ENCODE data around the gene LEKR1. TPM values are rescaled to one million over a fixed set of nuclear protein-coding genes. Genes with fewer than 3 reads are reported as not detected.

The LEKR1 gene
- total and polyA plus RNA-seq, 9 of the 15 experiments (the other 6 are each of a cell fraction or from before 2014, with no cell fraction given) = 0.76 to 1.8 (median 1.2) TPM

- TF ChIP-seq HMGXB4 (CRISPR knock-in tag; IDR thresholded peaks at IDR 0.05) = no peak
- TF ChIP-seq FOXM1 (IDR thresholded peaks at IDR 0.05; ENCODE audit: low read depth) = no peak
- no peak for TF ChIP-seq FOXM1 (CRISPR knock-in tag; IDR thresholded peaks at IDR 0.05; ENCODE audit: low read depth)
- 0 out of 2 replicates have a peak, but pooled peaks have one; percentile 55 for TF ChIP-seq DMBX1 (CRISPR knock-in tag; IDR thresholded peaks at IDR 0.05; ENCODE audit: borderline replicate concordance)
- TF ChIP-seq, protein P1, sequence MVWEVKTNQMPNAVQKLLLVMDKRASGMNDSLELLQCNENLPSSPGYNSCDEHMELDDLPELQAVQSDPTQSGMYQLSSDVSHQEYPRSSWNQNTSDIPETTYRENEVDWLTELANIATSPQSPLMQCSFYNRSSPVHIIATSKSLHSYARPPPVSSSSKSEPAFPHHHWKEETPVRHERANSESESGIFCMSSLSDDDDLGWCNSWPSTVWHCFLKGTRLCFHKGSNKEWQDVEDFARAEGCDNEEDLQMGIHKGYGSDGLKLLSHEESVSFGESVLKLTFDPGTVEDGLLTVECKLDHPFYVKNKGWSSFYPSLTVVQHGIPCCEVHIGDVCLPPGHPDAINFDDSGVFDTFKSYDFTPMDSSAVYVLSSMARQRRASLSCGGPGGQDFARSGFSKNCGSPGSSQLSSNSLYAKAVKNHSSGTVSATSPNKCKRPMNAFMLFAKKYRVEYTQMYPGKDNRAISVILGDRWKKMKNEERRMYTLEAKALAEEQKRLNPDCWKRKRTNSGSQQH (CRISPR knock-in tag; IDR thresholded peaks at IDR 0.05) = no peak
These were observed 266.1 kb downstream of the LEKR1 start (continued) for GRCh38 chr3:157092230-157092629.

GRCh38 chr3:157093096-157093495 lies 266.9 kb downstream of the LEKR1 start:
- Histone ChIP-seq H3K9ac (ENCODE audit: insufficient read depth in 1 of 2, low read depth in 2 of 2, low read length in 2 of 2) (no peak overlapping the region), H3K4me1 (replicated peaks in 1 of 2; ENCODE audit: control insufficient read depth in 2 of 2, insufficient read depth in 2 of 2, low read length in 2 of 2) (peaks cover 24 to 46% of the 10 kb centered on the region in 2 experiments), H3K36me3 (ENCODE audit: control insufficient read depth, insufficient read depth, low read length) (no peaks in the 10 kb centered on the region), H2AFZ (ENCODE audit: low read depth, low read length) (no peak overlapping the region), H3K27me3 (ENCODE audit: control insufficient read depth in 2 of 2, insufficient read depth in 2 of 2, low read length in 2 of 2) (no peaks in the 10 kb centered on the region; a peak in 1 of 5 replicates), H3K4me3 (no peak overlapping the region), H3K4me2 (ENCODE audit: insufficient read depth, low read length) (no peak overlapping the region), H3K9me1 (ENCODE audit: control insufficient read depth, insufficient read depth, low read length) (no peaks in the 10 kb centered on the region), H3K9me3 (replicated peaks; ENCODE audit: control insufficient read depth, insufficient read depth, low read depth, low read length) (no peaks in the 10 kb centered on the region), H3K79me2 (ENCODE audit: control insufficient read depth, insufficient read depth, low read length) (no peaks in the 10 kb centered on the region), H3K27ac (ENCODE audit: extremely low read depth, low read depth, low read length) (no peak overlapping the region), H4K20me1 (replicated peaks; ENCODE audit: control insufficient read depth, insufficient read depth, low read length) (no peaks in the 10 kb centered on the region)
- in situ Hi-C loops (cut with MboI) (no loop called here), intact Hi-C loops (cut with micrococcal nuclease) (no loop called here)
- POLR2A ChIA-PET = interaction anchor here (1.4 to 10.7 kb wide), 2 partner anchors 15 to 21 kb away, joined by 4 to 96 read pairs; no protein-coding TSS in a partner anchor
- CTCF ChIA-PET (ENCODE audit: low intra/inter-chr PET ratio) = no interaction called here
- no peak for ATAC-seq
- WGBS (ENCODE audit: insufficient coverage, low coverage, missing lambda C conversion rate) = 38% methylated on average over 1 of the region's 1 CpG
- DNase-seq (ENCODE audit: extremely low read depth in 1 of 4, low spot score in 3 of 4) = no peak
- no peak for FAIRE-seq
- no TSS peak for BruUV-seq (replicated peaks)
- no peak for TF ChIP-seq FUS (optimal IDR thresholded peaks at IDR 0.05; ENCODE audit: low read depth, low read length)
- TF ChIP-seq POLR2AphosphoS2 (IDR thresholded peaks at IDR 0.05; ENCODE audit: low read length) = no peak
- TF ChIP-seq ZNF224 (CRISPR knock-in tag; IDR thresholded peaks at IDR 0.05) = no peak
- no peak for TF ChIP-seq PRMT5 (CRISPR knock-in tag; IDR thresholded peaks at IDR 0.05)
- TF ChIP-seq GABPB2 (CRISPR knock-in tag; conservative IDR thresholded peaks at IDR 0.05) = no peak
- TF ChIP-seq U2AF2 (optimal IDR thresholded peaks at IDR 0.05; ENCODE audit: low read depth, low read length) = no peak
- no peak for TF ChIP-seq ZFP36 (IDR thresholded peaks at IDR 0.05; ENCODE audit: low read depth, low read length, partially characterized antibody)
- no peak for TF ChIP-seq RUNX1 (IDR thresholded peaks at IDR 0.05; ENCODE audit: low read depth)
- no peak for TF ChIP-seq CBX3 (IDR thresholded peaks at IDR 0.05; ENCODE audit: borderline replicate concordance in 1 of 2, low read length in 2 of 2)
- no peak for TF ChIP-seq CREM (IDR thresholded peaks at IDR 0.05; ENCODE audit: low read depth)
- no peak for TF ChIP-seq NEUROD1 (IDR thresholded peaks at IDR 0.05; ENCODE audit: borderline replicate concordance, low read depth, low read length, partially characterized antibody)
- TF ChIP-seq NCOA4 (IDR thresholded peaks at IDR 0.05; ENCODE audit: partially characterized antibody) = no peak
- TF ChIP-seq NCOA2 (IDR thresholded peaks at IDR 0.05; ENCODE audit: partially characterized antibody in 2 of 2) = no peak

All from K562 (cell line).